Right atrium auricular region (tissue), 2 donors: Measurements from ENCODE around the gene GADD45A. TPM values are rescaled to one million over a fixed set of nuclear protein-coding genes. Genes with fewer than 3 reads are reported as not detected.
A peak's percentile ranks its signal among the peaks of the same experiment; 100 is the strongest.

Experiments
- DNase-seq: peaks from one replicate; pipeline ENCODE4 v3.0.0-alpha.2; 2019; ENCODE audit warnings: low spot score
- H3K27ac ChIP-seq, 2 donors: fragments of 200-600 bp; sonication (generic); 1 replicate in 1 of 2; 2 replicates in 1 of 2; pipeline ENCODE4 v1.5.1; 2016 to 2019
- H3K27me3 ChIP-seq, 2 donors: fragments of 200-600 bp; sonication (generic); one replicate each; pipeline versions ENCODE4 v1.5.1 to v1.6.0; 2017 to 2019
- H3K36me3 ChIP-seq: fragments of 200-600 bp; sonication (generic); one replicate; pipeline ENCODE4 v1.5.1; 2016
- H3K4me1 ChIP-seq, 2 donors: fragments of 200-600 bp; sonication (generic); one replicate each; pipeline versions ENCODE4 v1.5.1 to v1.6.0; 2017 to 2019
- H3K4me3 ChIP-seq, 2 donors: fragments of 200-600 bp; sonication (generic); 1 replicate in 1 of 2; 2 replicates in 1 of 2; pipeline ENCODE4 v1.5.1; 2017 to 2019; ENCODE audit warnings: mild to moderate bottlenecking in 1 of 2, moderate library complexity in 1 of 2
- H3K9me3 ChIP-seq, 2 donors: fragments of 200-600 bp; sonication (generic); one replicate each; pipeline ENCODE4 v1.5.1; 2019
- total RNA-seq, 2 donors: library from RNA; depleted of rRNA; stranded (reverse); fragments of >200 nt; gene quantifications; one replicate each; pipeline ENCODE4 v1.1.0, GENCODE V29; 2016
- TF ChIP-seq, protein P1 (sequence below), 2 donors: fragments of 200-600 bp; sonication (generic); IDR thresholded peaks; one replicate each; pipeline ENCODE4 v1.5.1; 2019; ENCODE audit warnings: antibody characterized with exemption in 2 of 2

GADD45A gene, protein sequence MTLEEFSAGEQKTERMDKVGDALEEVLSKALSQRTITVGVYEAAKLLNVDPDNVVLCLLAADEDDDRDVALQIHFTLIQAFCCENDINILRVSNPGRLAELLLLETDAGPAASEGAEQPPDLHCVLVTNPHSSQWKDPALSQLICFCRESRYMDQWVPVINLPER
- 10 to 100 TPM; 25.3 to 26.6 TPM for total RNA-seq

- Histone ChIP-seq H3K4me1 (peaks cover 0 to 19% of the 10 kb centered on the region in 2 donors), H3K9me3 (no peaks in the 10 kb centered on the region), H3K36me3 (peaks cover 15% of the 10 kb centered on the region), H3K27ac (peak within 1 kb of the TSS; percentile 97 to 98), H3K4me3 (peak within 1 kb of the TSS; percentile 69 to 83), H3K27me3 (no peaks in the 10 kb centered on the region)
- TF ChIP-seq, protein P1, sequence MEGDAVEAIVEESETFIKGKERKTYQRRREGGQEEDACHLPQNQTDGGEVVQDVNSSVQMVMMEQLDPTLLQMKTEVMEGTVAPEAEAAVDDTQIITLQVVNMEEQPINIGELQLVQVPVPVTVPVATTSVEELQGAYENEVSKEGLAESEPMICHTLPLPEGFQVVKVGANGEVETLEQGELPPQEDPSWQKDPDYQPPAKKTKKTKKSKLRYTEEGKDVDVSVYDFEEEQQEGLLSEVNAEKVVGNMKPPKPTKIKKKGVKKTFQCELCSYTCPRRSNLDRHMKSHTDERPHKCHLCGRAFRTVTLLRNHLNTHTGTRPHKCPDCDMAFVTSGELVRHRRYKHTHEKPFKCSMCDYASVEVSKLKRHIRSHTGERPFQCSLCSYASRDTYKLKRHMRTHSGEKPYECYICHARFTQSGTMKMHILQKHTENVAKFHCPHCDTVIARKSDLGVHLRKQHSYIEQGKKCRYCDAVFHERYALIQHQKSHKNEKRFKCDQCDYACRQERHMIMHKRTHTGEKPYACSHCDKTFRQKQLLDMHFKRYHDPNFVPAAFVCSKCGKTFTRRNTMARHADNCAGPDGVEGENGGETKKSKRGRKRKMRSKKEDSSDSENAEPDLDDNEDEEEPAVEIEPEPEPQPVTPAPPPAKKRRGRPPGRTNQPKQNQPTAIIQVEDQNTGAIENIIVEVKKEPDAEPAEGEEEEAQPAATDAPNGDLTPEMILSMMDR (IDR thresholded peaks at IDR 0.05) = no peak
- peak; percentile 99 for DNase-seq
These were observed at the start of gene GADD45A for GRCh38 chr1:67685067-67685557. Gene GADD45A, plus strand, starts transcription at chr1:67685201. Its CDS starts 294 bp downstream, at chr1:67685495.

DNA sequence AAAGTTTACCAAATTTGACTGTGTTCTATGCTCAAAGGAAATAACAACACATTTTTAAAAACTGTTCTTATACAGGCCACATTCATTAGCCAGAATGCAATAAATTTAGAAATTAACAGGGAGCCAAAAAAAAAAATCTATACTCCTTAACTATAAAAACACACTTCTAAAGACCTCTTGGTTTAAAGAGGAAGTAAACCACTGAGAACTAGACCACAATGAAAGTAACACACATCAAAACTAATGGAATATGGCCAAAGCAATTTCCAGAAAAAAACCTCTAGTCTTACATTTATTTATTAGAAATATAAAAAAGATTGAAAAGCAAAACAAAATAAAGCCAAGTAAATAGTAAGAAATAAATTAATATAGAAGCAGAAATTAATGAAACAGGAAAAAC, 48.9 kb upstream of the GADD45A start:
- H3K4me3 ChIP-seq = no peak overlapping the region
- H3K9me3 ChIP-seq = no peaks in the 10 kb centered on the region
- TF ChIP-seq, protein P1 (IDR thresholded peaks at IDR 0.05) = no peak
- H3K27me3 ChIP-seq = no peaks in the 10 kb centered on the region
- no peaks in the 10 kb centered on the region for H3K36me3 ChIP-seq
- no peaks in the 10 kb centered on the region for H3K4me1 ChIP-seq
- DNase-seq = no peak
- H3K27ac ChIP-seq = no peak overlapping the region

DNA sequence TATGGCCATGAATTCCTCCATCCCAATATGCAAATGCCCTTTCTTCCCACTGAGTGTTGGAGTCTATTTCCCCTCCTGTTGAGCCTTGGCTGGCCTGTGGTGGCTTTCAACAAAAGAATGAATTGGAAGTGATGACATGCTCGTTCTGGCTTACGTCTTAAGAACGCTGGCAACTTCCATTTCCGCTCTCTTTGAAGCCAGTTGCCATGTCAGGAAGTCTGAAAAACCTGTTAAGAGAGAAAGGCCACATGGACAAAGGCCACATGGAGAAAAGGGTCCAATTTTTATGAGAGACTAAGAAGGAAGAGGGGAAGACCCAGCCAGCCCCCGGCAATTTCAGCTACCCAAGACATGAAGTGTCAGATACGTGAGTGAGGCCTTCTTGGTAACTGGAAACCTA, 45.6 kb upstream of the GADD45A start:
- no peak for DNase-seq
- Histone ChIP-seq H3K4me3 (no peak overlapping the region), H3K9me3 (no peaks in the 10 kb centered on the region), H3K27ac (no peak overlapping the region), H3K27me3 (no peaks in the 10 kb centered on the region), H3K36me3 (no peaks in the 10 kb centered on the region), H3K4me1 (no peaks in the 10 kb centered on the region)
- TF ChIP-seq, protein P1 (IDR thresholded peaks at IDR 0.05) = no peak

GRCh38 chr1:67642629-67643028, 42.4 kb upstream of the GADD45A start:
- no peaks in the 10 kb centered on the region for H3K27me3 ChIP-seq
- H3K36me3 ChIP-seq = no peaks in the 10 kb centered on the region
- H3K4me3 ChIP-seq = no peak overlapping the region
- TF ChIP-seq, protein P1 (IDR thresholded peaks at IDR 0.05) = no peak
- H3K9me3 ChIP-seq = no peaks in the 10 kb centered on the region
- DNase-seq = no peak
- no peak overlapping the region for H3K27ac ChIP-seq
- H3K4me1 ChIP-seq = peaks cover 0 to 24% of the 10 kb centered on the region in 2 donors

- no peaks in the 10 kb centered on the region for H3K27me3 ChIP-seq
- no peak overlapping the region for H3K27ac ChIP-seq
- no peak for DNase-seq
- no peaks in the 10 kb centered on the region for H3K9me3 ChIP-seq
- H3K4me3 ChIP-seq = no peak overlapping the region
- peaks cover 0 to 25% of the 10 kb centered on the region in 2 donors for H3K4me1 ChIP-seq
- TF ChIP-seq, protein P1 (IDR thresholded peaks at IDR 0.05) = no peak
- no peaks in the 10 kb centered on the region for H3K36me3 ChIP-seq
These were observed 40.4 kb upstream of the GADD45A start for GRCh38 chr1:67644566-67644965.
